H1 (cell line): ENCODE results near the gene ADAM22. TPM values are rescaled to one million over a fixed set of nuclear protein-coding genes. Genes with fewer than 3 reads are reported as not detected.

Experiments
- CTCF ChIA-PET: fragments of 300-600 bp; sonication (Branson Sonifier 250); formaldehyde crosslinking; loops from one replicate; lab custom pipeline; 2021; ENCODE audit not compliant: partially characterized antibody; lab: Charles Lee
- POLR2A ChIA-PET: fragments of 300-600 bp; sonication (Branson Sonifier 250); formaldehyde crosslinking; loops from one replicate; lab custom pipeline; 2021; ENCODE audit warnings: inconsistent platforms; ENCODE audit not compliant: partially characterized antibody; lab: Charles Lee
- DNase-seq, 2 experiments: peaks; one replicate each; pipeline versions ENCODE4 v3.0.0 to v3.0.0-alpha.2; 2010 to 2022; ENCODE audit warnings: low spot score in 2 of 2, low read depth in 1 of 2, mixed read lengths in 1 of 2
- FAIRE-seq: peaks from 2 replicates; lab custom pipeline; 2011; peaks lifted over from hg19 to GRCh38; lab: Jason Lieb, UNC
- H2AFZ ChIP-seq: 2 replicates; pipeline ENCODE4 v1.8.1; 2012; ENCODE audit warnings: low read length, inconsistent platforms
- H2AK5ac ChIP-seq: 2 replicates; pipeline ENCODE4 v1.6.1; 2013; ENCODE audit warnings: low read depth, low read length
- H2BK120ac ChIP-seq: replicated peaks from 2 replicates; pipeline ENCODE3; 2013; ENCODE audit warnings: low read depth, low read length, inconsistent platforms
- H2BK12ac ChIP-seq: 2 replicates; pipeline ENCODE4 v1.6.1; 2013; ENCODE audit warnings: low read depth, low read length
- H2BK15ac ChIP-seq: 2 replicates; pipeline ENCODE4 v1.6.1; 2013; ENCODE audit warnings: low read length
- H2BK20ac ChIP-seq: 2 replicates; pipeline ENCODE4 v1.6.1; 2013; ENCODE audit warnings: low read length
- H2BK5ac ChIP-seq: 2 replicates; pipeline ENCODE4 v1.6.1; 2013; ENCODE audit warnings: low read depth, low read length
- H3K14ac ChIP-seq: 2 replicates; pipeline ENCODE4 v1.6.1; 2013; ENCODE audit warnings: inconsistent platforms; ENCODE audit not compliant: insufficient read length
- H3K18ac ChIP-seq: 2 replicates; pipeline ENCODE4 v1.6.1; 2013; ENCODE audit warnings: low read length; ENCODE audit errors: extremely low read depth
- H3K23ac ChIP-seq: 2 replicates; pipeline ENCODE4 v1.6.1; 2013; ENCODE audit warnings: inconsistent platforms; ENCODE audit not compliant: insufficient read length
- H3K23me2 ChIP-seq: 2 replicates; pipeline ENCODE4 v1.6.1; 2013; ENCODE audit warnings: low read depth, low read length
- H3K27ac ChIP-seq: 2 replicates; pipeline ENCODE4 v1.6.1; 2011; ENCODE audit warnings: low read depth, low read length, inconsistent platforms
- H3K27me3 ChIP-seq, 4 experiments: replicated peaks in 1 of 4; 1 replicate in 1 of 4; 2 replicates in 3 of 4; pipeline versions ENCODE4 v1.6.1 to v1.8.1; 2011 to 2013; ENCODE audit warnings: low read length in 3 of 4, mild to moderate bottlenecking in 3 of 4, inconsistent platforms in 2 of 4, mixed read lengths in 2 of 4, moderate library complexity in 1 of 4; ENCODE audit not compliant: control insufficient read depth in 3 of 4, insufficient read depth in 3 of 4; ENCODE audit errors: extremely low read depth in 1 of 4
- H3K36me3 ChIP-seq, 4 experiments: 2 replicates each; pipeline versions ENCODE4 v1.6.1 to v1.8.1; 2011 to 2013; ENCODE audit warnings: mild to moderate bottlenecking in 4 of 4, low read length in 3 of 4, moderate library complexity in 2 of 4, control low read depth in 1 of 4, inconsistent platforms in 1 of 4; ENCODE audit not compliant: insufficient read depth in 4 of 4, control insufficient read depth in 2 of 4
- H3K4ac ChIP-seq: replicated peaks from 2 replicates; pipeline ENCODE3; 2013; ENCODE audit warnings: low read length, low read depth, mixed read lengths, inconsistent platforms; ENCODE audit not compliant: insufficient read length
- H3K4me1 ChIP-seq, 4 experiments: replicated peaks in 1 of 4; 1 replicate in 1 of 4; 2 replicates in 3 of 4; pipeline versions ENCODE4 v1.6.1 to v1.8.1; 2011 to 2013; ENCODE audit warnings: low read length in 3 of 4, inconsistent platforms in 2 of 4, mixed read lengths in 1 of 4; ENCODE audit not compliant: insufficient read depth in 4 of 4, control insufficient read depth in 3 of 4
- H3K4me2 ChIP-seq, 2 experiments: 2 replicates each; pipeline versions ENCODE4 v1.6.1 to v1.8.1; 2011 to 2013; ENCODE audit warnings: low read depth in 2 of 2, low read length in 2 of 2, control low read depth in 1 of 2, inconsistent platforms in 1 of 2, mild to moderate bottlenecking in 1 of 2; ENCODE audit not compliant: insufficient read depth in 1 of 2
- H3K4me3 ChIP-seq, 4 experiments: fragments of 200-600, 300-600 bp in 1 of 4; sonication (generic), shearing (Covaris generic), sonication (Bioruptor Twin) in 1 of 4; 2 replicates each; pipeline versions ENCODE4 v1.5.1 to v1.8.1; 2011 to 2016; ENCODE audit warnings: low read length in 4 of 4, low read depth in 3 of 4, control low read depth in 2 of 4, inconsistent platforms in 2 of 4, mild to moderate bottlenecking in 2 of 4, mixed read lengths in 1 of 4, moderate library complexity in 1 of 4; ENCODE audit not compliant: insufficient read depth in 2 of 4; ENCODE audit errors: extremely low read depth in 1 of 4
- H3K56ac ChIP-seq: replicated peaks from 2 replicates; pipeline ENCODE3; 2013; ENCODE audit warnings: low read depth, mild to moderate bottlenecking, mixed read lengths, low read length, inconsistent platforms; ENCODE audit not compliant: insufficient read length
- H3K79me1 ChIP-seq: 2 replicates; pipeline ENCODE4 v1.6.1; 2013; ENCODE audit warnings: low read depth, low read length, control low read depth
- H3K79me2 ChIP-seq, 2 experiments: 2 replicates each; pipeline versions ENCODE4 v1.6.1 to v1.8.1; 2012 to 2013; ENCODE audit warnings: low read length in 2 of 2, mild to moderate bottlenecking in 2 of 2, inconsistent platforms in 1 of 2; ENCODE audit not compliant: insufficient read depth in 2 of 2, control insufficient read depth in 1 of 2
- H3K9ac ChIP-seq, 4 experiments: replicated peaks in 1 of 4; 1 replicate in 1 of 4; 2 replicates in 3 of 4; pipeline versions ENCODE4 v1.6.1 to v1.8.1; 2011 to 2013; ENCODE audit warnings: low read depth in 3 of 4, low read length in 3 of 4, control low read depth in 2 of 4, mild to moderate bottlenecking in 2 of 4, moderate library complexity in 2 of 4, inconsistent platforms in 1 of 4; ENCODE audit errors: extremely low read depth in 1 of 4
- H3K9me3 ChIP-seq, 2 experiments: 2 replicates each; pipeline versions ENCODE4 v1.6.1 to v1.8.1; 2012 to 2013; ENCODE audit warnings: mild to moderate bottlenecking in 2 of 2, moderate library complexity in 2 of 2, control low read depth in 1 of 2, inconsistent platforms in 1 of 2, low read depth in 1 of 2, low read length in 1 of 2, mixed read lengths in 1 of 2; ENCODE audit not compliant: insufficient read depth in 2 of 2
- H4K20me1 ChIP-seq, 2 experiments: replicated peaks in 1 of 2; 2 replicates each; pipeline versions ENCODE3 to v1.8.1; 2011 to 2013; ENCODE audit warnings: inconsistent platforms in 2 of 2, low read length in 2 of 2, mild to moderate bottlenecking in 1 of 2; ENCODE audit not compliant: insufficient read depth in 2 of 2, control insufficient read depth in 1 of 2
- H4K5ac ChIP-seq: 2 replicates; pipeline ENCODE4 v1.6.1; 2013; ENCODE audit warnings: low read length, low read depth, mixed read lengths, inconsistent platforms; ENCODE audit not compliant: insufficient read length
- H4K8ac ChIP-seq: 2 replicates; pipeline ENCODE4 v1.8.0; 2013; ENCODE audit warnings: mild to moderate bottlenecking, moderate library complexity, low read length, inconsistent platforms; ENCODE audit not compliant: insufficient read depth; ENCODE audit errors: extremely low read depth
- H4K91ac ChIP-seq: replicated peaks from 2 replicates; pipeline ENCODE3; 2013; ENCODE audit warnings: low read length, mixed read lengths, inconsistent platforms; ENCODE audit not compliant: insufficient read length
- NANOG ChIP-seq: IDR thresholded peaks from 2 replicates; pipeline ENCODE4 v1.6.1; 2011; ENCODE audit warnings: low read length, low read depth, mild to moderate bottlenecking, inconsistent platforms; ENCODE audit not compliant: insufficient read depth, poor library complexity, severe bottlenecking
- RAD21 ChIP-seq, 2 experiments: IDR thresholded peaks in 1 of 2; conservative IDR thresholded peaks in 1 of 2; 2 replicates each; pipeline ENCODE4 v1.6.1; 2011; ENCODE audit warnings: low read depth in 2 of 2, low read length in 2 of 2, improper control_type of control experiment in 1 of 2, inconsistent platforms in 1 of 2, mild to moderate bottlenecking in 1 of 2, moderate library complexity in 1 of 2
- SP2 ChIP-seq: IDR thresholded peaks from 2 replicates; pipeline ENCODE4 v1.6.1; 2012; ENCODE audit warnings: mild to moderate bottlenecking, low read length, inconsistent platforms
- polyA plus RNA-seq, 7 experiments: library from polyadenylated mRNA; depleted of rRNA in 3 of 7; stranded (reverse) in 5 of 7; unstranded in 2 of 7; fragments of >200 nt in 5 of 7; fragments of 200-250 nt in 2 of 7; gene quantifications; 1 replicate in 5 of 7; 2 replicates in 1 of 7; 4 replicates in 1 of 7; pipeline versions ENCODE4 v1.2.1 to v1.2.3, GENCODE V29; 2011 to 2013; ENCODE audit warnings: missing spikeins in 2 of 7, mixed read lengths in 2 of 7
- total RNA-seq: library from RNA; stranded (reverse); fragmentation: NEBNext Ultra II Directional; extraction: Animal tissue kit (Norgen Biotek cat#: 25700); gene quantifications from 2 replicates; pipeline ENCODE4 v1.2.1, GENCODE V29; 2021

ADAM22 gene
- total and polyA plus RNA-seq, 2 of the 8 experiments (the other 6 are each of a cell fraction or from before 2014, with no cell fraction given): 4.6 to 21.4 TPM

DNA sequence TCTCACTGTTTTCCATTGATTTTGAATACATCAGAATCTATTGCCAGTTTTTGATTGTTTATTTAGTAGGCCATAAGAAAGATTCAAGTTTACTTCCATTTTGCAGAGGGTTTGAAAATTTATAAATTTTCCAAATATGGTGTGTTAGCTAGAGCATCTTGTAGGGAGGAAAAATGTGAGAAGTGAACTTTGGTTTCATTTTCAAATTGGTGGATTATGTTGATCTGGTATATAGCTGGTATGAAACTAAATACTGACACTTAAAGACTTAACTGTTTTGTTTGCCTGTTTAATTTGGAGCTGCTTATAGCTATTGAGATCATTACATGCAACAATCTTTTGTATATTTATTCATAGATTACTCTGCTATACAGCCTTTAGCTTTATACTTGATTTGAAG, 108.1 kb downstream of the ADAM22 start:
- no peak overlapping the region for H2AFZ ChIP-seq
- H2BK12ac ChIP-seq: no peak overlapping the region
- ChIA-PET POLR2A (interaction anchor here (1.0 kb wide), 1 partner anchor 107 kb away, joined by 3 read pairs; no protein-coding TSS in a partner anchor), CTCF (no interaction called here)
- no peak overlapping the region for H2BK120ac ChIP-seq
- H3K4me1 ChIP-seq: no peaks in the 10 kb centered on the region
- no peaks in the 10 kb centered on the region for H3K79me2 ChIP-seq
- no peak overlapping the region for H3K4me2 ChIP-seq
- H3K79me1 ChIP-seq: no peaks in the 10 kb centered on the region
- H4K8ac ChIP-seq: no peak overlapping the region
- H4K20me1 ChIP-seq: no peaks in the 10 kb centered on the region
- no peak overlapping the region for H4K5ac ChIP-seq
- H3K9ac ChIP-seq: no peak overlapping the region
- H3K4me3 ChIP-seq: no peak overlapping the region
- H2BK5ac ChIP-seq: no peak overlapping the region
- H3K14ac ChIP-seq: no peak overlapping the region
- H3K36me3 ChIP-seq: no peaks in the 10 kb centered on the region
- DNase-seq (no peak), FAIRE-seq (no peak)
- no peak overlapping the region for H3K4ac ChIP-seq
- no peak overlapping the region for H3K56ac ChIP-seq
- H4K91ac ChIP-seq: no peak overlapping the region
- H3K9me3 ChIP-seq: no peaks in the 10 kb centered on the region
- no peak overlapping the region for H3K18ac ChIP-seq
- no peaks in the 10 kb centered on the region; the same call in 1 of the 2 replicates for H3K23me2 ChIP-seq
- no peak overlapping the region for H3K23ac ChIP-seq
- no peak overlapping the region for H2BK15ac ChIP-seq
- no peak overlapping the region for H2AK5ac ChIP-seq
- H3K27me3 ChIP-seq: no peaks in the 10 kb centered on the region
- TF ChIP-seq SP2: no peak
- no peak for TF ChIP-seq RAD21 (IDR thresholded peaks at IDR 0.05 in 1 of 2, conservative IDR thresholded peaks at IDR 0.05 in 1 of 2; ENCODE audit: low read depth in 2 of 2, low read length in 2 of 2)
- TF ChIP-seq NANOG: no peak
- H2BK20ac ChIP-seq: no peak overlapping the region
- no peak overlapping the region for H3K27ac ChIP-seq
